ENCODE measurements around the gene BIN1.

Gene BIN1

GRCh38 chr2:126999106-126999756, 107.7 kb downstream of the BIN1 start:
- H3K4me3 ChIP-seq (ENCODE audit: low read depth, low read length) = no peak overlapping the region
- no peak for DNase-seq (ENCODE audit: low read depth)
- TF ChIP-seq CTCF (IDR thresholded peaks at IDR 0.05; ENCODE audit: control insufficient read depth, extremely low read depth, insufficient read depth) = no peak

- TF ChIP-seq CTCF (IDR thresholded peaks at IDR 0.05; ENCODE audit: control insufficient read depth, extremely low read depth, insufficient read depth) = no peak
- DNase-seq (ENCODE audit: low read depth) = no peak
- no peak overlapping the region for H3K4me3 ChIP-seq (ENCODE audit: low read depth, low read length)
Observed at GRCh38 chr2:126998486-126998885, 108.5 kb downstream of the BIN1 start.

Data from LNCaP clone FGC (cell line).